Subcutaneous adipose tissue (tissue), 4 donors: ENCODE measurements around the gene QSOX2. TPM values are rescaled to one million over a fixed set of nuclear protein-coding genes. Genes with fewer than 3 reads are reported as not detected.

Source experiments
- CTCF ChIP-seq: fragments of 450-650 bp; IDR thresholded peaks from one replicate; pipeline ENCODE4 v1.5.1; 2016; ENCODE audit warnings: low read depth, mild to moderate bottlenecking, control low read depth, antibody characterized with exemption, moderate library complexity
- total RNA-seq, 4 donors: library from RNA; depleted of rRNA; stranded (reverse); fragments of >200 nt; gene quantifications; one replicate each; pipeline ENCODE4 v1.1.0, GENCODE V29; 2016

QSOX2 gene
- total RNA-seq, 4 donors from 2014 or later = 3.7 to 5.3 (median 4.5) TPM

GRCh38 chr9:136213733-136214132 lies 31.9 kb downstream of the QSOX2 start:
- TF ChIP-seq CTCF = no peak

DNA sequence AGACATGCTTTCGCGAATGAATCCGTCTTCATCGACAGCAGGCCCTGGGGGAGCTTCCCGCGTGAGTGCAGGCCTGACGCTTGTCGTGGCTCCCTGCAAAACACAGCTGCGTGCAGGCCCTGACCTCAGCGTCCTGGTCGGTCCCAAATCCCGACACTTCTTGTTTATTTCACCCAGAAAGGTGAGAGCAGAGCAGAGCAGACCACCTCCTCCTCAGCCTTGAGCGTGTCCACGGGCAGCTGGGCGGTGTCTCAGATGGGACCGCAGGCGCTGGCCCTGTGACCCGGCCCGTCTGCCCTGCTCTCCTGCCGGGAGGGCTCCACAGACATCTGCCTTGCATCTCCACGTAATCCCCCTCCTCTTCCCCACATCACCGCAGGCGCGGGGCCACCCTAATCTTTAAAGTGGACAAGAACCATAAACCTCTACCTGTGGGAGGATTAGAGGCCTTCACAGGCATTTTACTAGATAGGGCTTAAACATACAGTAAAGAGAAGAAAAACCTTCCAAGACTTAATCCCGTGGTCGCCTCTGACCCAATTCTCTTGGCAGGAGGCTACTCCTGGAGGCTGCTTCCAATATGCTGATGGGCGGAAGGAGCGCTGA lies 33.2 kb downstream of the QSOX2 start:
- TF ChIP-seq CTCF = no peak

DNA sequence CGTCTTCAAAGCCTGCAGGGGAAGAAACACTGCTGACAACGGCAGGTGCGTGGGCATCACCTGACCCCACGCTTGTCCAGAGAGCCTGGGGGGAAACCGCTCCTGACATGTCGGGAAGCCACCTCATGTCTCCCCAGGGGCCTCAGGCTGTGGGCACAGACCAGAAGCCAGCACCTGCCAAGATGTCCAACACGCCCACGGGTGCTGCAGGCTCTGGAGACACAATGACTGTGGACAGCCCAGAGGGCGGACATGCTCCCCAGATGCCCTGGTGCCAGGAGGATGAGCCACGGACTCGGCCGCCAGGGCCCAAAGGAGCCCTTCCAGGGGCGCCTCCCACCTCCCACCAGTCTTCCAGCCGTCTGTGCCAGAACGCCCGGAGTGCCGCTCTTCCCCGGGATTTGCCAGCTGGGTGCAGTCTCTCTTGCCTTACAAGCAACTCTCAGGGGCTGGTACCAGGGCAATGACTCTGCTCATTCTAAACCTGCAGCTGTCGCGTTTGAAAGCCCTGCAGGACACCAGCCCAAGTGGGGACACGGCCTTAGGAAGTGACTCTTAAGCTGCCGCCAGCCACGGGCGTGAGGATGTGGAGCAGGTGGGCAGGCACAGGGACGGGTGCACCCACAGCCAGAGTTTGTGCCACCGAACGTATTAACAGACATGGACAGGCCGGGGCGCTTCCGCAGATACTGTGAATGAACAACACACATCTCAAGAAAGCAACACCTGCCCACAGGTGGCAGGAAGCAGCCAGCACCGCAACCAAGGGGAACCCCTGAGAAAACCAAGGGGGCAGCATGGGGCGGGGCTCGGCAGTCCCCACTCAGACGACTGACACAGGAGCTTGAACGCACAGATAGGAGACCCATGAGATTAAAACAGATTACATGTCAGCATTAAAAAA lies 33.9 kb downstream of the QSOX2 start:
- no peak for TF ChIP-seq CTCF

DNA sequence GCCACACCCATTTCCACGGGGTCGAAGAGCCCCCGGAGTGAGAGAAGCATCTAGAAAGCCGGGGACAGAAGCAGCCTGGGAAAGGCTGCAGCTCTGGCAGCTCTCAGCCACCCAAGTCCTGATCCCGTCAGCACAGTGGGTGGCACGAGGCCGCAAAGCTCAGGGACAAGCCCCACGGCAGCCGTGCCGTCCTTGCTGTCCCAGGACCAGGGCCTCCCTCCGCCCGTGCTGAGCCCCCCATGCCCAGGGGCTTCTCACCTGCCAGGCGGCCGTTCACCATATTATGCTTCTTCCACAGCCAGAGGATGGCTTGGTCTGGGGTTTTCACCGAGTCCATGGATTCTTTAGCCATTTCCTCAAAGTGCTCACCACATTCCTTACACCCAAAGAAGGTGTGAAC lies 34.6 kb downstream of the QSOX2 start:
- TF ChIP-seq CTCF = no peak

- no peak for TF ChIP-seq CTCF
Observed at GRCh38 chr9:136210276-136210675, 35.3 kb downstream of the QSOX2 start.

GRCh38 chr9:136209786-136210185 lies 35.8 kb downstream of the QSOX2 start:
- TF ChIP-seq CTCF = no peak

DNA sequence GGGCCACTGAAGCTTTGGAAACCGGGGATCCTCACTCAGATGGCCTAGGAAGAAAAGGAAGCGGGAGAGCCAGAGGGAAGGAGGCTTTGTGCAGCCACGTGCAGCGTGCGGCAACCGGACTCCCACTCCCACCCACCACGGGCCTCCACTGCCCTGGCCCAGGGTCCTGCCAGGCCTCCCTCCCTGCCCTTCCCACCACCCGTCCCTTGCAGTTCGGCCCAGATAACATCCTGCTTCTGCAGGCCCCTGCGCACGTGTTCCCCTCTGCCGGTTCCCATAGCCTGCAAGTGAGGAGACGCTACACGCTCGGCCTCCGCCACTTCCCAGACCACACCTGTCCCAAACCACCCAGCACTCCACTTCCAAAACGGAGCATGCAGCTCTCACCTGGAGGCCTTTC lies 36.4 kb downstream of the QSOX2 start:
- no peak for TF ChIP-seq CTCF
